Measurements from ENCODE around the gene ADGRL3. TPM values are rescaled to one million over a fixed set of nuclear protein-coding genes. Genes with fewer than 3 reads are reported as not detected.
"Not testable (repeated sequence)": the region's sequence is repeated elsewhere in the genome, so short reads cannot be mapped to it uniquely, and the experiment has no call there.

The ADGRL3 gene
- total RNA-seq, 1 donor from 2014 or later: 0.12 TPM

DNA sequence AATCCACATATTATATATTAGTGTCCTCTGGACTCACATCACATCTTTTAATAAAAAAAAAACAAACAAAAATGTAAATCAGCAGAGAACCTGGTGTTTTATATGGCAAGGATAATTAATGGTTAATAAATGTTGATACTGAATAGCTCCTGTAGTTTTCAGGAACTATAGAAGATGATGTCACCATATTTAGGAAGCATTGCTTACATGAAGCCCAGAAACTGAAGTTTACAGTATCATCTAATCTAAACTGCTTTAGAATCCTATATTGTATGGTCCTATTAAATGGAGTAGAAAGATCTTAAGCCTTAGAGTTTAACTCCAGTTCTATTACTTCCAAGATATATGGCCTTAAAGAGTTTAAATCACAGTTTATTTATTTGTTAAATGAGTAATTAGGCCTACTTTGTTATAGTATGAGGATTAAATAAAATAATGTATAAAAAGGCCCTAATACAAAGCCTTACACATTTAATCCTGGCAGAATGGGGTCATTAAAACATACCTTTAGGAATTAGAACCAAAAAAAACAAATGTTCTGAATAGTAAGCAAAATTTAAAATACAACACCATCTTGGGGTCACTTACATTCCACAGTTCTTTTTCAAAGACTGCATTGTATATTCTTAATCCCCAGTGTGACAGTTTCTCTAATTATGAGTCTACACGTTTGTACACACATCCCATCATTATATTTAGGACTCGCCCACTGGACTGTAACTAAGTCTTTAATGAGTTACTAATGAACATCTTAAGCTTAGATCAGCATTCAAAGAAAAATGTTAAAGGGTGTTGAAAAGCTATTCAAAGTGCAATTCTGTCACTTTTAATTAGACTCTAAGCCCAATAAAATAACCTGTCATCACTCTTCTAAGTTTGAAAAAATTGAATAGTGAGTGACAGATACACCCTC is 305.9 kb downstream of the ADGRL3 start:
- DNase-seq (ENCODE audit: low read depth): no peak
- TF ChIP-seq CTCF (conservative IDR thresholded peaks at IDR 0.05; ENCODE audit: low read depth, low read length): no peak
- no peak overlapping the region for H3K4me3 ChIP-seq (ENCODE audit: low read depth, low read length)

DNA sequence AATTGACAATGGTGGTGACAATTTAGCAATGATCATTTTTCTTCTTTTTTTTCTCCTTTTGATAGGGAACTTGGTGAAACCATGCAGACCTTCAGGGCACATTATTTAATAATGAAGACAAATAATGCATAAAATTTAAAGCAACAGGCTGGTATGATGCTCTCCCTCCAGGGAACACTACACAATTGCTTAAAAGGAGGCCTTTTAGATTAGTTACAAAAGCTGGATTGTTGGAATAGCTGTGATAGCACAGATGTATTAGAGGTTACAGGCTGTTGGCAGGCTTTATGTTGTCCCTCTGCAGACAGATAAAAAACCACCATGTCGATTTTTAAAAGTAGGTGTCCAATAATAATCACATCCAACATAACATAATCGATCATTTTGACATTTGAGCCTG is 307.0 kb downstream of the ADGRL3 start:
- no peak for TF ChIP-seq CTCF (conservative IDR thresholded peaks at IDR 0.05; ENCODE audit: low read depth, low read length)
- no peak for DNase-seq (ENCODE audit: low read depth)
- H3K4me3 ChIP-seq (ENCODE audit: low read depth, low read length): no peak overlapping the region

DNA sequence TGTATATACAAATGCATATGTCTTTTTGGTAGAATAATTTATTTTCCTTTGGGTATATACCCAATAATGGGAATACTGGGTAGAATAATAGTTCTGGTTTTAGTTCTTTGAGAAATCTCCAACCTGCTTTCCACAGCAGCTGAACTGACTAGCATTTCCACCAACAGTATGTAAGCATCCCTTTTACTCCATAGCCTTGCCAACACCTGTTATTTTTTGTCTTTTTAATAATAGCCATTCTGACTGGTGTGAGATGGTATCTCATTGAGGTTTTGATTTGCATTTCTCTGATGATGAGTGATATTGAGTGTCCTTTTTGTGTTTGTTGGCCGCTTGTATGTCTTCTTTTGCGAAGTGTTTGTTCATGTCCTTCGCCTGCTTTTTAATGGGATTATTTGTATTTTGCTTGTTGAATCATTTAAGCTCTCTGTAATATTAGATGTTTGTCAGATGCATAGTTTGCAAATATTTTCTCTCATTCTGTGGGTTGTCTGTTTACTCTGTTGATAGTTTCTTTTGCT is 309.7 kb downstream of the ADGRL3 start:
- DNase-seq (ENCODE audit: low read depth); H3K4me3 ChIP-seq (ENCODE audit: low read depth, low read length): not testable (repeated sequence)

- no peak for TF ChIP-seq CTCF (conservative IDR thresholded peaks at IDR 0.05; ENCODE audit: low read depth, low read length)
- H3K4me3 ChIP-seq (ENCODE audit: low read depth, low read length): no peak overlapping the region
- no peak for DNase-seq (ENCODE audit: low read depth)
Observed at GRCh38 chr4:61511716-61512488, 311.8 kb downstream of the ADGRL3 start.

GRCh38 chr4:61514991-61515390 is 314.9 kb downstream of the ADGRL3 start:
- H3K4me3 ChIP-seq (ENCODE audit: low read depth, low read length): no peak overlapping the region
- no peak for TF ChIP-seq CTCF (conservative IDR thresholded peaks at IDR 0.05; ENCODE audit: low read depth, low read length)
- no peak for DNase-seq (ENCODE audit: low read depth)

DNA sequence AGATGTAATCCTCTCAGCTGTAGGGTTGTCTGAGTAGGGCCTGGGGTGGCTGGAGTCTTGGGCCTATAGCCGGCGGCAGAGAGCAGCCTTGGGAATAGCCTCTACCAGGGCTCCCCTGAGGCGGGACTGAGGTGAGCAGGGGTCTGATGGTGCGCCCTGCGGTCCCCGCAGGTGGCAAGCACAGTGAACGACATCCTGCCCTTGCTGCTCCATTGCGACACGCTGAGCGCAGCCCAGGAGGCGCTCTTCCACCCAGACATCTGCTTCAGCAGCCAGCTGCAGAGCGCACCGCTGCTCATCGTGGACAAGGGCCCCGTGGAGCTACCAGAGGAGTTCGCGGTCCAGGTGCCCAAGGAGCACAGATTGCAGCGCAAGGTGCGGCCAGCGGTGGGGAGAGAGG is 317.0 kb downstream of the ADGRL3 start:
- no peak for TF ChIP-seq CTCF (conservative IDR thresholded peaks at IDR 0.05; ENCODE audit: low read depth, low read length)
- no peak overlapping the region for H3K4me3 ChIP-seq (ENCODE audit: low read depth, low read length)
- no peak for DNase-seq (ENCODE audit: low read depth)

DNA sequence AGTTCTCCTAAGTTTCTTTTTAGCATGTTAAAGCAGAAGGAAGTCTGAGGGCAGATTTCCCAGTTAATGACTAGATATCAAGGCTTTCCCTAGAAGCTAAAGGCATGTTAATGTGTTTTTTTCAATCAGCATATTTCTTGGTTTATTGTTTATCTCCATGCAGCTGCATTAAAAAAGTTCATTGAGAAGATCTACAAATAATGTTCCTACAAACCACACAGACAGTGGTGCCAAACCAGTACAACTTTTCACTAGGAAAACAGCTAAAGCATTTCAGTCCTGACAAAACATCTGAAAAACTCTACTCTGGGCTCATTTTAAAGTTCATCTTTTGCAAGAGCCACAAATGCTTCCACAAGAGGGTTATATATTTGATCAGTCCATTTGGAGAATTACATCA is 320.0 kb downstream of the ADGRL3 start:
- H3K4me3 ChIP-seq (ENCODE audit: low read depth, low read length): no peak overlapping the region
- no peak for DNase-seq (ENCODE audit: low read depth)
- TF ChIP-seq CTCF (conservative IDR thresholded peaks at IDR 0.05; ENCODE audit: low read depth, low read length): no peak

Data from epithelial cell of proximal tubule (primary cell).